GM18867 (cell line): ENCODE results near the gene FAM163A.
"Not testable (repeated sequence)": the region's sequence is repeated elsewhere in the genome, so short reads cannot be mapped to it uniquely, and the experiment has no call there.

Source experiments
- ATAC-seq: cut with Tn5 transposase; IDR thresholded peaks from one replicate; pipeline ENCODE4 v1.9.1; 2021; ENCODE audit warnings: mild to moderate bottlenecking, moderate library complexity; ENCODE audit not compliant: unreplicated experiment

The FAM163A gene

GRCh38 chr1:179742717-179743678 lies at the start of gene FAM163A:
FAM163A (plus strand) TSS chr1:179743291; CDS start chr1:179813098, 69,807 bp downstream.
- no peak for ATAC-seq

DNA sequence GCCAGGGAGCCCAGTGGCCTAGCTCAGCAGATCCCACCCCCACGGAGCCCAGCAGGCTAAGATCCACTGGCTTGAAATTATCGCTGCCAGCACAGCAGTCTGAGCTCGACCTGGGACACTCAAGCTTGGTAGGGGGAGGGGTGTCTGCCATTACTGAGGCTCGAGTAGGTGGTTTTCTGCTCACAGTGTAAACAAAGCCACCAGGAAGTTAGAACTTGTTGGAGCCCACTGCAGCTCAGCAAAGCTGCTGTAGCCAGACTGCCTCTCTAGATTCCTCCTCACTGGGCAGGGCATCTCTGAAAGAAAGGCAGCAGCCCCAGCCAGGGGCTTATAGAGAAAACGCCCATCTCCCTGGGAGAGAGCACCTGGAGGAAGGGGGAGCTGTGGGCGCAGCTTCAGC lies 48.6 kb upstream of the FAM163A start:
- not testable (repeated sequence) for ATAC-seq

GRCh38 chr1:179702946-179703539 lies 40.0 kb upstream of the FAM163A start:
- no peak for ATAC-seq

DNA sequence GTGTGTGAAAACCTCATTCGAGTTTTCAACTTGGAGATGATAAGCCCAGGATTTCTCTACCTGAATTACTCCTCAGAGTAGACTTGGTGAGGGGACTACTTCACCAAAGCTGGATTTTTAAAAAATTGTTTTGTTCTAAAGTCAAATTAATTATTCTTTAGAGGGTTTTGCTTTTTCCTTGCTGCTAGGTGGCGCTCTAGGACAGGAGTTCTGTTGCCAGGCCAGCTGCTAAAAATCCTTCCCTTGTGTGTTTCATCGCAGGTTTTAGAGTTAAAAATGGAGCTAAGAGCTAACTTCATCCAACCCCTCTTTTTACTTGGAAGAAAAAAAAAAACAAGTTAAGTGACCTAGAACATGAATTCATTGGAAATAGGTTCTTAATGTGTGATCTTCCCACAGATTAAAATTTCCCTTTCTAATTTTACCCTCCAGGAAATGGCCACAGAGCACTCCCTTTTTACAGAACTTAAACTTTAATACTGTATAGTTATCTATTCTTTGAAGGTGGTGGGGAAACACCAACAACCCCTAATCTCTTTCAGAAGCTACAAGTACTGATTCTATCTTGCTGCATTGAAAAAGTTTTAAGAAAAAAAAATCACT lies 36.7 kb upstream of the FAM163A start:
- ATAC-seq: no peak

DNA sequence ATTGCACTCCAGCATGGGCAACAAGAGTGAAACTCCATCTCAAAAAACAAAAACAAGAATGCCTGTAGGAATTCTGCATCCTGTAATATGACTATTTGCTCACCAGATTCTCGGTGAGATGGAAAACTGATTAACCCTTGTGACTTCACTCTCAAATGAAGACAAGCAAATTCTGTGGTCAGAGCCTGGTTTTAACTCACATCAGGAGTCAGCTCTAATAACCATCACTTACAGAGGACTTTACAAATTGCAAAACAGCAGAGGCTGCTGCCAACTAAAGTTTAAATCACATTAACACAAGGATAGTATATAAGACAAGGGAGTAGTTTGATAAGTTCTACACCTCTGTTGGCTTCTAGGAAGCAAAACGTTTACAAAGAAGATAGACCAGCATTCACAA lies 35.7 kb upstream of the FAM163A start:
- no peak for ATAC-seq

GRCh38 chr1:179708434-179709195 lies 34.5 kb upstream of the FAM163A start:
- ATAC-seq: no peak

DNA sequence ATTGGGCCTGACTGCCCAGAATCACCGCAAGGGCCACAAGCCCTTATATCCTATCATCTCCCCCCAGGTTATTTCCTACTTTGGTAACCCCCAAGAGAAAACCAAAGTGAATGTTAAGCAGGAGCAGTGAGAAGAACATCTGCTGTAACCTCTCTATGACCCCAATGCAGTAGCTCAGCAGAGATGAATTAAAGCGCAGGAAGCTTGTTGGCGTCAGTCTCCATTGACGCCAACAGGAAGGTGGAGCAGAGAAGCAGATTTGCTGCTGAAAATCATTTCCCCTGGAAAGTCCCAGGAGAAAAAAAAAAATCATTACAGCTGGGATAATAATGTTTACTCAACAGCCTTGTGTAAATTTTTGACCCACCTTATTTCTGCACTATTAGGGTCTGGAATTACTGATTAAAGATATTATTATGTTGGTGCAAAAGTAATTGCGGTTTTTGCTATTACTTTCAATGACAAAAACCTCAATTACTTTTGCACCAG lies 33.2 kb upstream of the FAM163A start:
- ATAC-seq: peak; percentile 47

DNA sequence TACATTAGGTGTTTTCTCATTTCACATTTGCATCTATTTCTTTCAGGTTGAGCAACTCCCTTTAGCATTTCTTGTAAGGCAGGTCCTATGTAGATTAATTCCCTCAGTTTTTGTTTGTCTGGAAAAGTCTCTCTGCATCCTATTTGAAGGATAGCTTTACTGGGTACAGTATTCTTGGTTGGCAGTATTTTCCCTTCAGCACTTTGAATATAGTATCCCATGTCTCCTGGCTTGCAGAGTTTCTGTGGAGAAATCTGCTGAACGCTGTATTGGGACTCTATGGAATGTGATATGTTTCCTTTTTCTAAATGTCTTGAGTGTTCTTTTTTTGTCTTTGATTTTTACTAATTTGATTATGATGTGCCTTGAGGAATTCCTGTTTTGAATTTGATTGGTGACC lies 28.9 kb upstream of the FAM163A start:
- ATAC-seq: no peak

GRCh38 chr1:179714623-179715022 lies 28.5 kb upstream of the FAM163A start:
- ATAC-seq: no peak

DNA sequence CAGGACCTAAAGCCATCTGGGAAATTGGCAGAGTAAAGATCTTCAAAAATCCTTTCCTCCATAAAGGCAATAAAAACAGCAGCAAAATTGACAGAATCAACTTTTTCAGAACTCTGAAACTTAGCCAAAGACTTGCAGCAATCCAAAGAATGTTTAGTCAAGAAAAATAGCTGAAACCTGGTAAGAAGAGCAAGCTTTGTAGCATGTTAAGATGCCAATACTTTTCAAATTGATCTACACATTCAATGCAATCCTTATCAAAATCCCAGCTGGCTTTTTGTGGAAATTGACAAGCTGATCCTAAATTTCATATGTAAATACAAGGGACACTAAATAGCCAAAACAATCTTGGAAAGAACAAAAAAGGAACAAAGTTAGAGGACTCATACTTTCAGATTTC lies 23.8 kb upstream of the FAM163A start:
- ATAC-seq: no peak

DNA sequence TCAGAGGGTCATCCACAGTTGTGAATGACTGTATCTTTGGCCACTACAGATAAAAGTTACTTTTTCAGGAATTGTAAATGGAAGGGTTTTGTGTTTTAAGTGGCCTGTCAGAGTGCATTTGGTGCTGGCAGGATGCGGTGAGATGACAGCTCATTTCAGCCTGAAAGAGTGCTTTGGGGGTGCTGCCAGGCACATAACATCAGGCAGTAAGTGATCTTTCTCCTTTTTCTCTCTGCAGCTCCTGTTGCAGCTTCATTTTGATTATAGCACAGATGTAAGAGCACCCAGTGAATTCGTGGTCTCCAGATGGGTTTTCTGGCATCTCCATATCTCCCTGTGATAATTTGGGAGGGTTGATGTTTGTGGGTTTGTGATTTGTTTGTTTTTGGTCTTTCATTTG lies 14.8 kb upstream of the FAM163A start:
- no peak for ATAC-seq

- ATAC-seq: no peak
Observed at GRCh38 chr1:179729881-179730280, 13.2 kb upstream of the FAM163A start.

- no peak for ATAC-seq
Observed at GRCh38 chr1:179731643-179732042, 11.4 kb upstream of the FAM163A start.

- no peak for ATAC-seq
Observed at GRCh38 chr1:179742291-179742690, 800 bp upstream of the FAM163A start.

DNA sequence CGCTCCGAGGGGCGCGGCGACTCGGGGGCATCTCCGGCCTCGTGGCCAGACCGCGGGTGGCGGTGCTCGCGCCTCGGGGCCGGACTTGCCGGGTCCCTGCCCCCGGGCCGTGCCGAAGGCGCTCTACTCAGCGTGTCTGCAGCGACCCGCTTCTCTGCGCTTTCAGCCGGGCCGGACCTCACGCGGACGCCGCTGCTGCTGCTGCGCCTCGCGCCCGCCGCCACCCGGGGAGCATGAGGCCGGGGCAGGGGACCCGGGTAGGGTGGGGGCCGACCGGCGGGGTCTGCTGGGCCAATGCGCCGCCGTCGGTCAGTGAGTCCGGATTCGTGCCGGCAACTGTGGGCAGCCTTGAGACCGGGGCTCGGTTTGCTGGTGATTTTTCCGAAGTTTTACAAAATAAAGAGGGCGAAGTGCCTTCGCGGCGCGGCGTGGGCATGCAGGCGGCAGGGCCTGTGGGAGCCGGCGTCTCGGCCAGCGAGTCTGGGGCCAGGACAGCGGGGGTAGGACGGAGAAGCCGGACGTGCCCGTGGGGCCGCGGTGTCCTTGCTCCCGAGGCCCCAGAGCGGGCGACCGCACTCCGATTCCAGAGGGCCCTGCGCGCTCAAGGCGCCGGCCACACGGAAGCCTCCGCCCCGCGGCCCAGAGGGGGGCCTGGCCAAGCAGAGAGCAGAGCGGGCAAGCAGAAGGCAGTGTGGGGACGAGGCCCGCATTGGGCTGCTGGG lies 749 bp downstream of the FAM163A start:
- no peak for ATAC-seq

DNA sequence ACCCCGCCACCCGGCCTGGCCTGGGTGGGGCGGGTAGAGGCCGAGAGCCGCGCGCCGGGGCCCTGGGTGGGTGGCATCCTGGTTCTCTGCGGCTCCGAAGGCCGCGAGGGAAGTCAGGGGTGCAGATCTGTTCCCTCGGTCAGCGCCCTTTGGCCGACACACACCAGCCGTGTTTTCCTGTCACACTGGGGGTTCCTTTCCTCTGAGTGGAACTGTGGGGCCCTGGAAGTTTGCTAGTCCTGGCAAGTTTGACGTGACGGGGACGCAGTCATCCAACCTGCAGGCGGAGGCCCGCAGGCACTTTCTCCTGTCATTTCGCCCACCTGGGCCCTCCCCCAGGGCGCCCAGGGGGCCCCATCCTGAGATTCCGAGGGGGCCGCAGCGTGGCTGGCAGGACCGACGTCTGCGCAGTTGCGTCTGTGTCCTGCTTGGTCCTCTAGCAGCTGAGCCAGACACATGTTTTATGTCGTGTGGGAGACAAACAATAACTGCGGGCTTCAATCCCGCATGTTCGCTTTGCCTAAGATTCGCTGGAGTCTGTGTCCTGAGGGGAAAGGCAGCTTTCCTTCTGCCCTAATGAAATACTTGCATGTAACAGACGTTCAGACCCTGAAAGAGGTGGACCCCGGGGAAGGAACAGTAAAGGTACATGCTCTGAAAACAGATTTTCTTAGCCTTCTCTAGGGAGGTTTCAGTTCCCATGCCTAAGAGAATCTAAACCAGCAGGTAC lies 1.5 kb downstream of the FAM163A start:
- no peak for ATAC-seq

- no peak for ATAC-seq
Observed at GRCh38 chr1:179745131-179745611, 2.1 kb downstream of the FAM163A start.

- no peak for ATAC-seq
Observed at GRCh38 chr1:179745743-179746142, 2.7 kb downstream of the FAM163A start.

DNA sequence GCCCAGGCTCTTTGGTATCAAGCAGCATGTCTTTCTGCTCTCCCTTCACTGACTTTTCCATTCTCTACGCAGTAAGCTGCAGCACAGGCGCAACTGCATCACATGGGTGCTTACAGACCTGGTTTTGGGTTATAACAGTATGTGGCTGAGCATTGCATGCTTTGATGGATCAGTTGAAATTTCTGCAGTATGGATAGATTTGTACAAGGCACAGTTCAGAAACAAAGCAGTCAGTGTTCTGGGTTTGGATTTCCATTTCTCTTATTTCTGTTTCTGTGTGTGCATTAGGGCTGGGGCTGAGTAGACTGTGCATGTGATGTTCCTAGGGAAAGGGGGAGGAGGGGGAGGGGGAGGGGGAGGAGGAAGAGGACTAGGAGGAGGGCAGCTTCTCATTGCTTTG lies 4.5 kb downstream of the FAM163A start:
- no peak for ATAC-seq
